RPMI8226 (cell line): ENCODE data around the gene PPP2R2C.

ENCODE experiments used
- DNase-seq: peaks from one replicate; pipeline ENCODE4 v3.0.0-alpha.2; 2015

Gene PPP2R2C

GRCh38 chr4:6472387-6473263 is at the start of gene PPP2R2C:
PPP2R2C (minus strand) TSS chr4:6472614; CDS start chr4:6472229, 385 bp downstream.
- peak; percentile 28 for DNase-seq

DNA sequence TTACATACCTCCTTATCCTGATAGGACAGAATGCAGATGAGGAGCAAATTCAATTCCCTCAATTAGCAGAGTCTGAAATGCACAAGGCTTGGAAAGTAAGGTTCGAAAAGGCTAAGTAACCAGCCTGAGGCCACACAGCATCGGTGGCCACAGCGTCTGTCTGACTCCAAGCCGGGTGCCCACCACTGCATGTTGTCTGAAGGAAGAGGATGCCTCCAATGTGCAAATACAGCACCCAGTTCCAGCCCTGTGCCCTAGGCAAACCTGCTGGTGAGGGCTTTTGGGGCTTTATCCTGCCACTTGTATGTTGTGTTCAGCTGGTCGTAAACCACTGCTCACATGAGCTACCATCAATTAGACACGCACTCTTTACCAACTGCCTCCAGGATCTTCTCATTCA is 48.6 kb upstream of the PPP2R2C start:
- no peak for DNase-seq

DNA sequence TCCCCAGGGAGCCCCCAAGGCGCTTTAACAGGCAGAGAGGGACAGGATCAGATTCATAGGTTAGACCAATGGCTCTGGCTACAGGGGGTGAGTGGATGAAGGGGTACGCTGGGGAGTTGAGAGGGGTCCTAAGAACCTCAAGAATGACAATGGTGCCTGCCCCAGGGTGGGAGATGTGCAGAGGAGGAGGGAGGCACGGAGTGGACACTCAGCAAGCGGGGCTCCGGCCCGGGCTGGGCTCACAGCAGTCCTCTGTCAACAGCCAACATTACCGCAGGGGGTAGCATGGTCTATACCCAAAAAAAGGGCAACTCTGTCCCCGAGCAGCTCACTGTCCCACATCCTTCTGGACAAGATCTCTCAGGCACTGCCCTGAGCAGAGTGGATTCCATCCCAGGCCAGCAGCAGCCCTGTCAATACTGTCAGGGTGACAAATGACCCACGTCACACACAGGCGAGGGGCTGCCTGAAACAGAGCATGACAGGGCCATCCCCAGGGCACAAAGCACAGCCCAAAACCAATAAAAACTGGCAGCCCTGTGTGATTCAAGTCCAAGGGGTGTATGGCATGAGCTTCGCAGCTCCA is 47.7 kb upstream of the PPP2R2C start:
- no peak for DNase-seq

DNA sequence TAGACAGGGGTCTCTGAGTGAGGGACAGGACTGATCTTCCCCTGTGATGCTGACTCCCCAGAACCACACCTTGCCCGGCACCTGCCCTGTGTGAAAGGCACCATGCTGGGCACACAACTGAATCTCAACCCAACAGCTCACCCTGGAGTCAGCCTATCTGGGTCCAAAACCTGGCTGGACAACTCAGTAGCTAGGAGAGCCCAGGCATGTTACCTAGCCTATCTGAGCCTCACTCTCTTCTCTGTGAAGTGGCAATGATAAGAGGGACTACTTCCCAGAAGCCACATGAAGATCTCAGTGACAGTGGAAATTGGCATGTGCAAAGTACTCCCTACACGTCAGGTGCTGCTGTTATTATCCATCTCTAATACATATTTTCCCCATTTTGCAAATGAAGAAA is 44.8 kb upstream of the PPP2R2C start:
- no peak for DNase-seq

DNA sequence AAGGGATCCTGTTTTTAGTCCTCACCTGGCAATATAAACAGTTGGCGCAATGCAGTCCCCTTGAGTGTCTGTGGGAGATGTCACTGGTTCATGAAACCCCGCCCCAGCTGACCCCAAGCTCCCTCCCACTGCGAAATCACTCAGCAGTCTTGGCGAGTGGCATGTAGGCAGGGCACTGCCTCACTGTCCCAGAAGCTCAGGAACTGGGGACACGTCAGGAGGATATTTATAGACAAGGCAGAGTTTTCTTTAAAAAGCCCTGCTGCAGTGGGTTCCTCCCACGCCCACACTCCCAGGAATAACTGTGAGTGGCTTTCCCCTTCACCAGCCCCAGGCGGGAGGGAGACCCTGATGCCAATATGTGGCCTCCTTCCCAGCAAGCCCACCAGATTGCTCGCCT is 44.3 kb upstream of the PPP2R2C start:
- no peak for DNase-seq

DNA sequence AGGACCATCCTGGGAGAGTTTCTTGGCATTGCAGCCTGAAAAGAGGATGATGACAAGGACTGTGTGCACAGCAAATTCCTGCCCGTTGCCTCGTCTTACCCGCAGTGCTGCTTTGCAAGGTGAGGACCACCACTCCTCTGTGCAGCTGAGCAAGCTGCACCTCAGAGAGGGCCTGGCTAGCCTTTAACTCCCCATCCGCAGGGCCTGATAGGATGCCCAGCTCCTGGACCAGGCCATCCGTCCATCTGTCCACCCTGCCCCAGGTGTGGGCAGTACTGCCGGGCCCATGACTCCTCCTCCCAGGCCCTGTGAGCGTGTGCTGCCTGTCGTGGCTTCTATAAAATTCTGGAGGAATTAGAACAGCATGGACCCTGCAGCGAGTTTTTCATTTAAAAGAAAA is 43.9 kb upstream of the PPP2R2C start:
- DNase-seq: no peak

GRCh38 chr4:6513678-6514077 is 41.3 kb upstream of the PPP2R2C start:
- no peak for DNase-seq

DNA sequence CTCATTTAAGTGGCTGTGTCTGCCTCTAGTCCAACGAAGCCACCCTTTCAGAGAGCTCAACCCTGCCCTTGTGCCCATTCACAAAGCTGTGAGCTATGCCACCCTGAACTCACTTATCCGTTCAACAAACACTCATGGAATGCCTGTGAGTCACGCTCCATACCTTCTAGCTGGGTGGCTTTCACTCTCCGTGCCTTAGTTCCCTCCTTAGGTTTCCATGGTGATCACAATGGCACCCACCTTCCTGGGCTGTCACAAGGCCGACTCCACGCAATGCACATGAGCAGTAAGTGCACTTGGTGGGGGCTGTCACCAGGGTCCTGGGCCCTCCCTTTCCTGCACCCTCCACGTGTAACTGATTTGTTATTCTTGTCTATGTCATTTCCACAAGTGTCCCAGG is 37.2 kb upstream of the PPP2R2C start:
- DNase-seq: no peak

- no peak for DNase-seq
Observed at GRCh38 chr4:6507345-6507744, 34.9 kb upstream of the PPP2R2C start.

GRCh38 chr4:6506616-6507140 is 34.3 kb upstream of the PPP2R2C start:
- no peak for DNase-seq

GRCh38 chr4:6504900-6505496 is 32.6 kb upstream of the PPP2R2C start:
- DNase-seq: no peak

GRCh38 chr4:6502747-6503465 is 30.5 kb upstream of the PPP2R2C start:
- no peak for DNase-seq

- no peak for DNase-seq
Observed at GRCh38 chr4:6502147-6502546, 29.7 kb upstream of the PPP2R2C start.

- no peak for DNase-seq
Observed at GRCh38 chr4:6501171-6501570, 28.8 kb upstream of the PPP2R2C start.

DNA sequence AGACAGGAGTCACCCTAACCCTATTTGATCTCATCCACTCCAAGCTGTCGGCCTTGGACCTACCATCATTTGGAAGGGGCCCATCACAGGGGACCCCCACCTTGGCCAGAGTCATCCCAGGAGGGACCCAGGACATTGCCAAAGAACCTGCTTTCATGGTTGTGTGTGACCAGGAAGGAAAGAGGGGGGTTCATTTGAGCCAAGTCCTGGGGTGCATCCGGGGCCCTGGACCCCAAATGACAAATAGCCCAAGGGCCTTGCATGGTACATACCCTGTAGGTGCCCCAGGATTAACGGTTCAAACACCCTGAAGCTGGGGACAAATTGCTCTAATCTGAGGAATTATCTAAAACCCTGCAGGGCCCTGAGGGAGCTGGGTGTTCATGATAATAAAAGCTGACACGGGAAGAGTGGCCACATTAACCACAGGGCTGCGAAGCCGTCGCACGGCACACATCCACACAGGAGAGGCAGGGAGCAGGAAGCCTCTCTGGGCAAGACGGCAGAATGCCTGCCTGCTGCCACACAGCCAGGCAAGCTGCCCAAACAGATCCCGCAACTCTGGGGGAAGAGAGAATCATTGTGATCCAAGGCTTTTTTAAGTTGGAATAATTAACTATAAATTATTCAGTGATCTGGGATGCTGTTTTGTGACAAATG is 28.2 kb upstream of the PPP2R2C start:
- no peak for DNase-seq

DNA sequence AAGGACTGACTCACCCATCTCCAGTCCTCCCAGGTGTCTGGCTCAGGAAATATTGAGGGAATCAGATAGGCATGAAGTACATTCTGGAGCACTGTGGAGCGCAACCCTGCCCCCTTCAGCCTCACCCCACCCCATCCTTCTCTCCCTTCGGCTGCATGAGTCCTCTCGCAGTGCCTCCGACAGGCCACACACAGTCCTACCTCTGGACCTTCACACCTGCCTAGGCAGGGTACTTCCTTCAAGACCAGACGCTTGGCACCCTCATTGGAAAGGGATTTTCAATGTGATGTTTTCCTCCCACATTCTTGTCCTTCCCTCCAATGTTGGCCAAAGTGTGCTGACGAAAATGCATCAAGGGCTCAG is 26.8 kb upstream of the PPP2R2C start:
- no peak for DNase-seq

DNA sequence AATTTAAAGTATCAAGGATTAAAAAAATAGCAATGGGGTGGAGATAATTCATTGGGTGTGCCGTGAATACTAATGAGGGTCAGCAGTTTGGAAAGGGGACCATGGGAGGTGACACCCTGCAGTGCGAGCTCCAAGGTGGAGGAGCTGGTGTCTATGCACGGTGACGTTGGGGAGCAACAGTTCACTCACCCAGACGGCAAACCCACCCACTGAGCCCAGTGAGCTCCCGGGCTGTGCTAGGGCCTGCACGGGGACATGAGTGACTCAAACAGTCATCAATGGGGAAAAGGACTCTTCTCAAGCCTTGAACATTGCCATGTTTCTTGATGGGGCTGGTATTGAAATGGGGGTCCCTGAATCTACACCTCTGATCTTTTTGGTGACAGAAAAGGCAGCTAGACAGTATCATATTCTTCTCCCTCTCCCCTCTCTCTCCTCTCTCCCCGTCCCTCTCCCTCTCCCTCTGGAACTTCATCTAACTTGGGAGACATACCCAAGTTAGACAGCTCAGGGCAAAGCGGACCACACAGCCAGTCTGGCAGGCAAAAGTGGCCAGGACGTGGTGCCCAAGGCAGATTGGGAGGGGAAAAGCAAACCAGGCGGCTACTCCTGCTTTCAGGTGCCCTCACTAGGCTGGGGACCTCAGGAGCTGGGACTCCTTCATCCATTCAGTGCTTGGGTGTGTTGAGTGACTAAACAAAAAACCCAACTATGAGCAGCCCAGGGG is 26.3 kb upstream of the PPP2R2C start:
- DNase-seq: no peak

DNA sequence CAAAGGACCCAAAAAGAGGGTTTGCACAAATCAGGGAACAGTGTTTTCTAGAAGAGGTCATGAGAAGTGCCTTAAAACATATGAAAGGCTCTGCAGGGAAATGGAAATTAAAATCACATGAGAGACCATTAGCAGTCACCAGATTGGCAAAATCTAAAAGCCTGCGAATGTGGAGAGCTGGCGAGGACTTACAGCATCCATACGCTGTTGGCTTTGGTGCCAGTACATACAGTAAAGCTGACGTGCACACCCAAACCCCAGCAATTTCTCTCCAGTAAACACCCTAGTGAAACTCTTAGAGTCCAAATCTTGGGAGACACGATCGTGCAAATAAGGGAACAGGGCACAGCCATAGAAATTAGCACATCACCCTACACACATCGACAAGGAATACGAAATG is 25.4 kb upstream of the PPP2R2C start:
- no peak for DNase-seq

DNA sequence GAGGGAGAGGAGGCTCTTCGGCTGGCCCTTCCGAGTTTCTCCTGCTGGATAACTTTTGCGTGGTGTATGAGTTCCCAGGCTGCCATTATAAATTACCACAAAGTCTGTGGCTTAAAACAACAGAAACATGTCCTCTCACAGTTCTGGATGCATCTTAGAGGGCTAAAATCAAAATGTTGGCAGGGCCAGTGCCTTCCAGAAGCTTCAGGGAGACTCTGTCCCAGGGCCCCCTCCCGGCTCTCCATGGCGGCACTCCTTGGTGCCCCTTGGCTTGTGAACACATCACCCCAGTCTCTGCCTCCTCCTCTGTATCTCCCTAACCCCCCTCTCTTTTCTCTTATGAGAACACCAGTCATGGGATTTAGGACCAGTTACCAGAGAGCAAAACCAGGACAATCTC is 23.3 kb upstream of the PPP2R2C start:
- no peak for DNase-seq

DNA sequence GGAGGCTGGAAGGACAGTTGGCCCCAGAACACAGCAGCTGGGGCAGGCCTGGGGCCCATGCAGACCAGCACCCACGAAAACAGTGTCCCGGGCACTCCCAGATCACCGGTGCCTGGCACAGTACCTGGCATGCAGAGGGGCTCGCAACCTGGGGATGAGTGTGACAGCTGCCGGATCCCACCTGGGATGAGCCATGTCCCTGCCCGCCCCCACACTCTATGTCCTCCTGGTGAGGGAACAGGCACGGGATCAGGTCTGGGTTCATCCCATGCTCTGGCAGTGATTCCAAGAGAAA is 22.8 kb upstream of the PPP2R2C start:
- DNase-seq: no peak

DNA sequence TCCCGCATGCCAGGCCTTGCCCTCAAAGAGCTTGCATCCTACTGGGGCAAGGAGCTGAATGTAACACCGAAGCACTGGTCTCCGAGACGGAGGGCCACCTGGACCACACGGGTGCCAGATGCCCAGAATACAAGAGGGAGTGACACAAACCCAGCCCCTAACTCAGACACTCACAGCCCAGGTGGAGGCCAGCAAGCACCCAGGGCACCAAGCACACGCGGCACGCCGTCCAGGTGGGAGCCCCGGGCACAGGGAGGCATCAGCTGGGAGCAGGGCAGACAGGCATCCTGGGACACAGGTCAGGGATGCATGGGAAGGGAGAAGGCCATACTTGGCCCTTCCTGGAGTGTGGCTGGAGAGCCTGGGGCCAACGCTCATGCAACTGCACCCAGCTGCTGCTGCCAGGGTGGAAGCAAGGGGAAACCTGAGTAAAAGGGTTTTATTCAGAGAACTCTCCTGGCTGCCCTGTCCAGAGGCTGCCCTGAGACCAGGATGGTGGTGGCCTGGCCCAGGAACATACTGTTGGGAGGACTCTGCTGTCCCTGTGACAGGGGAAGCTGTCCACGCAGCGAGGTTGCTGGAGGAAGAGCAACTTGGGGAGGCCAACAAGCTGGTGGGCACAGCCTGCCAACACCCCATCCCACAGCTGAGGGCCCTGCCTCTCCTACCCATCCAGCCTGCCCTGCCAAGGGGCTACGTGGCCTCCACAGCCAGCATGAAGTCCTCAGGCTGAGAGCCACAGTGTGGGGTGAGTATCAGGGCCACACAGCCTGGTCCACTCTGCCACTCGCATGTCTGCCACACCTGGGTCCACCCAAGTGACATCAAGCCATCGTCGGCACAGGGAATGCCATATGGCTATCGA is 22.2 kb upstream of the PPP2R2C start:
- no peak for DNase-seq
